ENCODE measurements around the gene OR2J2. TPM values are rescaled to one million over a fixed set of nuclear protein-coding genes. Genes with fewer than 3 reads are reported as not detected.

The OR2J2 gene
- total and polyA plus RNA-seq, 9 of the 15 experiments (the other 6 are each of a cell fraction or from before 2014, with no cell fraction given), result not detected

- TF ChIP-seq, protein P1, sequence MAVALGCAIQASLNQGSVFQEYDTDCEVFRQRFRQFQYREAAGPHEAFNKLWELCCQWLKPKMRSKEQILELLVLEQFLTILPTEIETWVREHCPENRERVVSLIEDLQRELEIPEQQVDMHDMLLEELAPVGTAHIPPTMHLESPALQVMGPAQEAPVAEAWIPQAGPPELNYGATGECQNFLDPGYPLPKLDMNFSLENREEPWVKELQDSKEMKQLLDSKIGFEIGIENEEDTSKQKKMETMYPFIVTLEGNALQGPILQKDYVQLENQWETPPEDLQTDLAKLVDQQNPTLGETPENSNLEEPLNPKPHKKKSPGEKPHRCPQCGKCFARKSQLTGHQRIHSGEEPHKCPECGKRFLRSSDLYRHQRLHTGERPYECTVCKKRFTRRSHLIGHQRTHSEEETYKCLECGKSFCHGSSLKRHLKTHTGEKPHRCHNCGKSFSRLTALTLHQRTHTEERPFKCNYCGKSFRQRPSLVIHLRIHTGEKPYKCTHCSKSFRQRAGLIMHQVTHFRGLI (CRISPR knock-in tag; IDR thresholded peaks at IDR 0.05), result no peak
- TF ChIP-seq, protein P2, sequence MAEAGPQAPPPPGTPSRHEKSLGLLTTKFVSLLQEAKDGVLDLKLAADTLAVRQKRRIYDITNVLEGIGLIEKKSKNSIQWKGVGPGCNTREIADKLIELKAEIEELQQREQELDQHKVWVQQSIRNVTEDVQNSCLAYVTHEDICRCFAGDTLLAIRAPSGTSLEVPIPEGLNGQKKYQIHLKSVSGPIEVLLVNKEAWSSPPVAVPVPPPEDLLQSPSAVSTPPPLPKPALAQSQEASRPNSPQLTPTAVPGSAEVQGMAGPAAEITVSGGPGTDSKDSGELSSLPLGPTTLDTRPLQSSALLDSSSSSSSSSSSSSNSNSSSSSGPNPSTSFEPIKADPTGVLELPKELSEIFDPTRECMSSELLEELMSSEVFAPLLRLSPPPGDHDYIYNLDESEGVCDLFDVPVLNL (CRISPR knock-in tag; IDR thresholded peaks at IDR 0.05; ENCODE audit: low read depth), result no peak
- no peak for TF ChIP-seq KDM4B (IDR thresholded peaks at IDR 0.05; ENCODE audit: borderline replicate concordance in 2 of 2, low read depth in 1 of 2)
These were observed 24.5 kb upstream of the OR2J2 start (continued) for GRCh38 chr6:29146179-29146578.

DNA sequence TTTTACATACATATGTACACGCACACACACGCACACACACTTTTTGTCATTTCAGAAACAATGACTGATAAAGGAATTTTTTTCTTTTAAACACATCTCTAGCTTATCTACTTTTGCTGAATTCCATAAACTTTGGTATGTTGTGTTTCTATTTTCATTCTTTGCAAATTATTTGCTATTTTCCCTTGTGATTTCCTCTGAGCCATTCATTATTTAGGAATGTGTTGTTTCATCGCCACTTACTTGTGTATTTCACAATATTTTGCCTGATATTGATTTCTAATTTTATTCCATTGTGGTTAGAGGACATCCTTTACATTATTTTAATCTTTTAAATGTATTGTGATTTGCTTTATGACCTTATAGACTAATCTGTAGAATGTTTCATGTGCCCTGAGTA lies 23.6 kb upstream of the OR2J2 start:
- FAIRE-seq (no peak), ATAC-seq (no peak), DNase-seq (ENCODE audit: extremely low read depth in 1 of 4, low spot score in 3 of 4) (no peak)
- H3K4me1 ChIP-seq (replicated peaks in 1 of 2; ENCODE audit: control insufficient read depth in 2 of 2, insufficient read depth in 2 of 2, low read length in 2 of 2), result no peaks in the 10 kb centered on the region
- no peak overlapping the region for H2AFZ ChIP-seq (ENCODE audit: low read depth, low read length)
- H3K9me3 ChIP-seq (replicated peaks; ENCODE audit: control insufficient read depth, insufficient read depth, low read depth, low read length), result no peaks in the 10 kb centered on the region
- intact Hi-C loops (cut with micrococcal nuclease) (no loop called here), in situ Hi-C loops (cut with MboI) (no loop called here)
- H3K27me3 ChIP-seq (ENCODE audit: control insufficient read depth in 2 of 2, insufficient read depth in 2 of 2, low read length in 2 of 2), result no peaks in the 10 kb centered on the region
- H3K9ac ChIP-seq (ENCODE audit: insufficient read depth in 1 of 2, low read depth in 2 of 2, low read length in 2 of 2), result no peak overlapping the region
- no peak overlapping the region for H3K4me3 ChIP-seq
- no peaks in the 10 kb centered on the region for H3K9me1 ChIP-seq (ENCODE audit: control insufficient read depth, insufficient read depth, low read length)
- H3K36me3 ChIP-seq (ENCODE audit: control insufficient read depth, insufficient read depth, low read length), result no peaks in the 10 kb centered on the region
- ChIA-PET POLR2A (no interaction called here), CTCF (ENCODE audit: low intra/inter-chr PET ratio) (no interaction called here)
- no peaks in the 10 kb centered on the region for H4K20me1 ChIP-seq (replicated peaks; ENCODE audit: control insufficient read depth, insufficient read depth, low read length)
- WGBS (ENCODE audit: insufficient coverage, low coverage, missing lambda C conversion rate), result 0% methylated on average over 3 of the region's 3 CpGs
- no peak overlapping the region for H3K27ac ChIP-seq (ENCODE audit: extremely low read depth, low read depth, low read length)
- BruUV-seq (replicated peaks), result no TSS peak
- no peaks in the 10 kb centered on the region for H3K79me2 ChIP-seq (ENCODE audit: control insufficient read depth, insufficient read depth, low read length)
- no peak overlapping the region for H3K4me2 ChIP-seq (ENCODE audit: insufficient read depth, low read length)
- TF ChIP-seq HNRNPLL (IDR thresholded peaks at IDR 0.05; ENCODE audit: low read depth, low read length, poor library complexity, severe bottlenecking), result no peak
- TF ChIP-seq SMARCB1 (IDR thresholded peaks at IDR 0.05; ENCODE audit: insufficient read length, low read depth), result no peak
- no peak for TF ChIP-seq TRIM25 (IDR thresholded peaks at IDR 0.05; ENCODE audit: borderline replicate concordance)
- TF ChIP-seq EP300 (IDR thresholded peaks at IDR 0.05; ENCODE audit: low read length), result no peak
- no peak for TF ChIP-seq SMAD2 (IDR thresholded peaks at IDR 0.05; ENCODE audit: low read depth, low read length)
- TF ChIP-seq BHLHE40 (IDR thresholded peaks at IDR 0.05; ENCODE audit: low read length), result no peak
- no peak for TF ChIP-seq ZBTB11 (CRISPR knock-in tag; IDR thresholded peaks at IDR 0.05)
- no peak for TF ChIP-seq XRCC5 (IDR thresholded peaks at IDR 0.05; ENCODE audit: low read depth, low read length)
- TF ChIP-seq COPS2 (conservative IDR thresholded peaks at IDR 0.05), result no peak
- TF ChIP-seq RFX7 (CRISPR knock-in tag; IDR thresholded peaks at IDR 0.05), result no peak
